ENCODE data around the gene ANKS1A. TPM values are rescaled to one million over a fixed set of nuclear protein-coding genes. Genes with fewer than 3 reads are reported as not detected.

The ANKS1A gene
- total RNA-seq, 1 experiment from 2014 or later: 21.7 TPM

GRCh38 chr6:35019171-35019570 is 130.1 kb downstream of the ANKS1A start:
- no TSS peak for BruUV-seq (replicated peaks)
- H3K36me3 ChIP-seq (ENCODE audit: insufficient read depth, low read length, poor library complexity, severe bottlenecking): peaks cover 8% of the 10 kb centered on the region
- no peak for TF ChIP-seq EZH2 (IDR thresholded peaks at IDR 0.05; ENCODE audit: borderline replicate concordance, low read depth, low read length, poor library complexity, severe bottlenecking)
- no peak for TF ChIP-seq CTCF (conservative IDR thresholded peaks at IDR 0.05; ENCODE audit: low read depth, low read length)
- H3K4me1 ChIP-seq (ENCODE audit: insufficient read depth, low read length, poor library complexity, severe bottlenecking): peaks cover 47% of the 10 kb centered on the region
- no peak overlapping the region for H3K4me3 ChIP-seq (ENCODE audit: low read depth, low read length, poor library complexity, severe bottlenecking)
- intact Hi-C loops (cut with micrococcal nuclease; ENCODE audit: unreplicated experiment): no loop called here
- CTCF ChIA-PET: no interaction called here
- DNase-seq (ENCODE audit: low spot score): no peak
- H3K27me3 ChIP-seq (replicated peaks; ENCODE audit: insufficient read depth, low read depth, low read length, poor library complexity): no peaks in the 10 kb centered on the region
- no peak overlapping the region for H3K27ac ChIP-seq (ENCODE audit: low read depth, low read length, poor library complexity, severe bottlenecking)
- H3K9me3 ChIP-seq (ENCODE audit: low read depth, low read length, poor library complexity, severe bottlenecking): no peaks in the 10 kb centered on the region
- POLR2A ChIA-PET (ENCODE audit: low non-redundant PET): no interaction called here

GRCh38 chr6:35019831-35020230 is 130.8 kb downstream of the ANKS1A start:
- no peaks in the 10 kb centered on the region for H3K9me3 ChIP-seq (ENCODE audit: low read depth, low read length, poor library complexity, severe bottlenecking)
- H3K27me3 ChIP-seq (replicated peaks; ENCODE audit: insufficient read depth, low read depth, low read length, poor library complexity): no peaks in the 10 kb centered on the region
- H3K36me3 ChIP-seq (ENCODE audit: insufficient read depth, low read length, poor library complexity, severe bottlenecking): peaks cover 8% of the 10 kb centered on the region
- DNase-seq (ENCODE audit: low spot score): no peak
- no peak for TF ChIP-seq EZH2 (IDR thresholded peaks at IDR 0.05; ENCODE audit: borderline replicate concordance, low read depth, low read length, poor library complexity, severe bottlenecking)
- no peak for TF ChIP-seq CTCF (conservative IDR thresholded peaks at IDR 0.05; ENCODE audit: low read depth, low read length)
- intact Hi-C loops (cut with micrococcal nuclease; ENCODE audit: unreplicated experiment): no loop called here
- H3K27ac ChIP-seq (ENCODE audit: low read depth, low read length, poor library complexity, severe bottlenecking): no peak overlapping the region
- H3K4me3 ChIP-seq (ENCODE audit: low read depth, low read length, poor library complexity, severe bottlenecking): no peak overlapping the region
- peaks cover 47% of the 10 kb centered on the region for H3K4me1 ChIP-seq (ENCODE audit: insufficient read depth, low read length, poor library complexity, severe bottlenecking)
- ChIA-PET CTCF (no interaction called here), POLR2A (ENCODE audit: low non-redundant PET) (no interaction called here)
- BruUV-seq (replicated peaks): no TSS peak

GRCh38 chr6:35021004-35021403 is 131.9 kb downstream of the ANKS1A start:
- Histone ChIP-seq H3K36me3 (ENCODE audit: insufficient read depth, low read length, poor library complexity, severe bottlenecking) (peaks cover 8% of the 10 kb centered on the region), H3K4me3 (ENCODE audit: low read depth, low read length, poor library complexity, severe bottlenecking) (no peak overlapping the region), H3K9me3 (ENCODE audit: low read depth, low read length, poor library complexity, severe bottlenecking) (no peaks in the 10 kb centered on the region), H3K4me1 (ENCODE audit: insufficient read depth, low read length, poor library complexity, severe bottlenecking) (peaks cover 39% of the 10 kb centered on the region), H3K27me3 (replicated peaks; ENCODE audit: insufficient read depth, low read depth, low read length, poor library complexity) (no peaks in the 10 kb centered on the region), H3K27ac (ENCODE audit: low read depth, low read length, poor library complexity, severe bottlenecking) (no peak overlapping the region)
- ChIA-PET POLR2A (ENCODE audit: low non-redundant PET) (no interaction called here), CTCF (no interaction called here)
- TF ChIP-seq EZH2 (IDR thresholded peaks at IDR 0.05; ENCODE audit: borderline replicate concordance, low read depth, low read length, poor library complexity, severe bottlenecking): no peak
- no peak for TF ChIP-seq CTCF (conservative IDR thresholded peaks at IDR 0.05; ENCODE audit: low read depth, low read length)
- intact Hi-C loops (cut with micrococcal nuclease; ENCODE audit: unreplicated experiment): no loop called here
- no TSS peak for BruUV-seq (replicated peaks)
- DNase-seq (ENCODE audit: low spot score): no peak
